Measurements from ENCODE around the gene KBTBD3.
"Not testable (repeated sequence)": the region's sequence is repeated elsewhere in the genome, so short reads cannot be mapped to it uniquely, and the experiment has no call there.

KBTBD3 gene

GRCh38 chr11:106061954-106062949 lies 14.9 kb downstream of the KBTBD3 start:
- no peak for DNase-seq

GRCh38 chr11:106061249-106061784 lies 15.8 kb downstream of the KBTBD3 start:
- no peak for DNase-seq

GRCh38 chr11:106059617-106060016 lies 17.5 kb downstream of the KBTBD3 start:
- no peak for DNase-seq

GRCh38 chr11:106058377-106058776 lies 18.8 kb downstream of the KBTBD3 start:
- not testable (repeated sequence) for DNase-seq

GRCh38 chr11:106051103-106051502 lies 26.0 kb downstream of the KBTBD3 start:
- DNase-seq: no peak

- DNase-seq: no peak
Measured at GRCh38 chr11:106049727-106050476, 27.2 kb downstream of the KBTBD3 start.

- no peak for DNase-seq
Measured at GRCh38 chr11:106047631-106048030, 29.5 kb downstream of the KBTBD3 start.

- no peak for DNase-seq
Measured at GRCh38 chr11:106043540-106043939, 33.6 kb downstream of the KBTBD3 start.

- DNase-seq: no peak
Measured at GRCh38 chr11:106032861-106033260, 44.3 kb downstream of the KBTBD3 start.

GRCh38 chr11:106031936-106032335 lies 45.2 kb downstream of the KBTBD3 start:
- no peak for DNase-seq

GRCh38 chr11:106031202-106031810 lies 45.8 kb downstream of the KBTBD3 start:
- no peak for DNase-seq

- DNase-seq: no peak
Measured at GRCh38 chr11:106030609-106031008, 46.5 kb downstream of the KBTBD3 start.

GRCh38 chr11:106022795-106023275 lies 54.3 kb downstream of the KBTBD3 start:
- DNase-seq: no peak

- DNase-seq: peak; percentile 97
Measured at GRCh38 chr11:106021967-106022794, 55.0 kb downstream of the KBTBD3 start, which contains the start of gene MSANTD4. MSANTD4 (minus strand) TSS chr11:106022240; CDS start chr11:106010917, 11,323 bp downstream.

- no peak for DNase-seq
Measured at GRCh38 chr11:106021181-106021966, 55.8 kb downstream of the KBTBD3 start.

- no peak for DNase-seq
Measured at GRCh38 chr11:106017093-106017492, 60.1 kb downstream of the KBTBD3 start.

- no peak for DNase-seq
Measured at GRCh38 chr11:106015066-106015465, 62.1 kb downstream of the KBTBD3 start.

- no peak for DNase-seq
Measured at GRCh38 chr11:106014620-106015019, 62.5 kb downstream of the KBTBD3 start.

GRCh38 chr11:106014035-106014434 lies 63.1 kb downstream of the KBTBD3 start:
- DNase-seq: no peak

- no peak for DNase-seq
Measured at GRCh38 chr11:106012744-106013143, 64.4 kb downstream of the KBTBD3 start.

GRCh38 chr11:106011481-106011880 lies 65.7 kb downstream of the KBTBD3 start:
- DNase-seq: no peak

Data from activated CD4-positive, alpha-beta T cell treated with anti-CD3 and anti-CD28 coated beads for 48 hours (primary cell).